OCI-LY3 (cell line): ENCODE data around the gene ZDHHC6.

Source experiments
- EZH2phosphoT487 ChIP-seq: fragments of 200-600 bp; shearing (Covaris generic); IDR thresholded peaks from 2 replicates; pipeline ENCODE4 v1.6.1; 2018; ENCODE audit warnings: antibody characterized with exemption, mixed run types, low read depth
- TF ChIP-seq, protein P1 (sequence below): fragments of 200-600, 300-600 bp; sonication (generic); IDR thresholded peaks from 2 replicates; pipeline ENCODE4 v1.5.1; 2014; ENCODE audit warnings: antibody characterized with exemption, low read length, low read depth

DNA sequence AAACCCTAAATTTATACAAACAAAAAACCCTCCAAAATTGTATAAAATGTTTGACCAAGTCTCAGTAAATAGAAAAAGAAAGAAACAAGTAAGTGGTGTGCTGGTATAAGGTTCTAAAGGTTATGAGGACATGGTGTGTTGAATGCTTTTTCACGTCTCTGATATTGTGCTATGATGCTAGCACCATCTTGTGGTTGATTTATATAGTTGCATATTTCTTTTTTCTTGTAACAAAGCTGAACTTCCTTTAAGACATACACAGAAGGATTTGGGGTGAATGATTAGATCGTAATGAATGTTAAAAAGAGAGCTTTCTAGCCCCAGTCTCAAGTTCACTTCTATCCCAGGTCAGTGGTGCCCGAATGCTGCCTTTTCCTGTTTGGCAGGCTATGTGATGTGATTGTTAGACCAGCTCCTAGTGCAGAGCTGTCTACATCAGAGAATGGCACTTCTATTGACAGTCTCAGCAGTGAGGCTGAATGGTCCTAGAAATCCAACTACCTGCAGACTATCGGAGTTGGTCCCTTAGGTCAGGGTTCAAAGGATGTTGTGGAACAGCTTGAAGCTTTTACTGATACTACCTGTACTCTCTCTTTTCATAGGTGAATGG, 25.3 kb upstream of the ZDHHC6 start:
- TF ChIP-seq, protein P1, sequence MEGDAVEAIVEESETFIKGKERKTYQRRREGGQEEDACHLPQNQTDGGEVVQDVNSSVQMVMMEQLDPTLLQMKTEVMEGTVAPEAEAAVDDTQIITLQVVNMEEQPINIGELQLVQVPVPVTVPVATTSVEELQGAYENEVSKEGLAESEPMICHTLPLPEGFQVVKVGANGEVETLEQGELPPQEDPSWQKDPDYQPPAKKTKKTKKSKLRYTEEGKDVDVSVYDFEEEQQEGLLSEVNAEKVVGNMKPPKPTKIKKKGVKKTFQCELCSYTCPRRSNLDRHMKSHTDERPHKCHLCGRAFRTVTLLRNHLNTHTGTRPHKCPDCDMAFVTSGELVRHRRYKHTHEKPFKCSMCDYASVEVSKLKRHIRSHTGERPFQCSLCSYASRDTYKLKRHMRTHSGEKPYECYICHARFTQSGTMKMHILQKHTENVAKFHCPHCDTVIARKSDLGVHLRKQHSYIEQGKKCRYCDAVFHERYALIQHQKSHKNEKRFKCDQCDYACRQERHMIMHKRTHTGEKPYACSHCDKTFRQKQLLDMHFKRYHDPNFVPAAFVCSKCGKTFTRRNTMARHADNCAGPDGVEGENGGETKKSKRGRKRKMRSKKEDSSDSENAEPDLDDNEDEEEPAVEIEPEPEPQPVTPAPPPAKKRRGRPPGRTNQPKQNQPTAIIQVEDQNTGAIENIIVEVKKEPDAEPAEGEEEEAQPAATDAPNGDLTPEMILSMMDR, result peak; percentile 64
- no peak for TF ChIP-seq EZH2phosphoT487
